Prostate gland (tissue), 2 donors: ENCODE results near the gene NR3C1. TPM values are rescaled to one million over a fixed set of nuclear protein-coding genes. Genes with fewer than 3 reads are reported as not detected.

Experiments used
- DNase-seq: peaks from one replicate; pipeline ENCODE4 v3.0.0-alpha.2; 2019; ENCODE audit warnings: low spot score
- H3K27ac ChIP-seq, 2 donors: fragments of 200-600 bp; sonication (generic); 2 replicates each; pipeline ENCODE4 v1.5.1; 2017 to 2019
- H3K27me3 ChIP-seq: fragments of 200-600 bp; sonication (generic); replicated peaks from 2 replicates; pipeline ENCODE4 v1.5.1; 2019; ENCODE audit not compliant: insufficient read depth
- H3K36me3 ChIP-seq, 2 donors: fragments of 200-600 bp; sonication (generic); 1 replicate in 1 of 2; 2 replicates in 1 of 2; pipeline versions ENCODE4 v1.5.1 to v1.8.1; 2017 to 2019
- H3K4me1 ChIP-seq: fragments of 200-600 bp; sonication (generic); replicated peaks from 2 replicates; pipeline ENCODE4 v1.5.1; 2019
- H3K4me3 ChIP-seq, 2 donors: fragments of 200-600 bp; sonication (generic); 2 replicates each; pipeline ENCODE4 v1.5.1; 2017 to 2019
- H3K9me3 ChIP-seq: fragments of 200-600 bp; sonication (generic); 2 replicates; pipeline ENCODE4 v1.5.1; 2017
- CTCF ChIP-seq, 4 experiments: fragments of 200-600 bp in 2 of 4; fragments of 450-650 bp in 2 of 4; sonication (generic) in 2 of 4; IDR thresholded peaks; 1 replicate in 3 of 4; 2 replicates in 1 of 4; pipeline ENCODE4 v1.5.1; 2016 to 2019; ENCODE audit warnings: antibody characterized with exemption in 4 of 4, mild to moderate bottlenecking in 2 of 4, moderate library complexity in 2 of 4
- POLR2A ChIP-seq: fragments of 450-650 bp; IDR thresholded peaks from one replicate; pipeline ENCODE4 v1.6.1; 2016; ENCODE audit warnings: antibody characterized with exemption, mild to moderate bottlenecking
- POLR2AphosphoS5 ChIP-seq: sonication (generic); formaldehyde crosslinking; IDR thresholded peaks from one replicate; pipeline ENCODE4 v1.6.1; 2017; ENCODE audit warnings: antibody characterized with exemption
- WGBS: methylation state at CpG from one replicate; pipeline ENCODE4 v1.1.5; 2018; 5-methylcytosine and 5-hydroxymethylcytosine counted together
- intact Hi-C: fragments of 100-400 bp; cut with DNase I; formaldehyde crosslinking; loops from one replicate; pipeline ENCODE4 v1.14.2; 2022
- total RNA-seq, 2 donors: library from RNA; depleted of rRNA; stranded (reverse); fragments of >200 nt; gene quantifications; one replicate each; pipeline ENCODE4 v1.1.0, GENCODE V29; 2016

The NR3C1 gene
- total RNA-seq, 2 donors from 2014 or later, result 42.4 to 55.5 TPM

- no peak overlapping the region for H3K27ac ChIP-seq
- no peaks in the 10 kb centered on the region for H3K27me3 ChIP-seq
- H3K36me3 ChIP-seq, result no peaks in the 10 kb centered on the region
- H3K4me3 ChIP-seq, result no peak overlapping the region
- TF ChIP-seq POLR2A (no peak), POLR2AphosphoS5 (no peak), CTCF (IDR thresholded peaks at IDR 0.05) (no peak)
- no peaks in the 10 kb centered on the region for H3K4me1 ChIP-seq
- DNase-seq, result no peak
- WGBS, result 48% methylated on average over 1 of the region's 1 CpG
- no peaks in the 10 kb centered on the region for H3K9me3 ChIP-seq
- intact Hi-C loops, result no loop called here
These were observed 89.4 kb downstream of the NR3C1 start for GRCh38 chr5:143314099-143314498.

- H3K27ac ChIP-seq, result no peak overlapping the region
- TF ChIP-seq POLR2A (no peak), POLR2AphosphoS5 (no peak), CTCF (IDR thresholded peaks at IDR 0.05) (no peak)
- DNase-seq, result no peak
- H3K4me1 ChIP-seq, result no peaks in the 10 kb centered on the region
- H3K36me3 ChIP-seq, result no peaks in the 10 kb centered on the region
- intact Hi-C loops, result no loop called here
- H3K4me3 ChIP-seq, result no peak overlapping the region
- H3K9me3 ChIP-seq, result no peaks in the 10 kb centered on the region
- WGBS, result 63% methylated on average over 1 of the region's 1 CpG
- H3K27me3 ChIP-seq, result no peaks in the 10 kb centered on the region
These were observed 90.1 kb downstream of the NR3C1 start for GRCh38 chr5:143313298-143313852.

- intact Hi-C loops, result no loop called here
- Histone ChIP-seq H3K27me3 (no peaks in the 10 kb centered on the region), H3K4me1 (no peaks in the 10 kb centered on the region), H3K4me3 (no peak overlapping the region), H3K36me3 (no peaks in the 10 kb centered on the region), H3K27ac (no peak overlapping the region), H3K9me3 (no peaks in the 10 kb centered on the region)
- DNase-seq, result no peak
- TF ChIP-seq POLR2AphosphoS5 (no peak), CTCF (IDR thresholded peaks at IDR 0.05) (no peak), POLR2A (no peak)
- 94% methylated on average over 2 of the region's 2 CpGs for WGBS
These were observed 90.7 kb downstream of the NR3C1 start for GRCh38 chr5:143312822-143313221.

- H3K27me3 ChIP-seq, result no peaks in the 10 kb centered on the region
- no peaks in the 10 kb centered on the region for H3K4me1 ChIP-seq
- H3K4me3 ChIP-seq, result no peak overlapping the region
- H3K36me3 ChIP-seq, result no peaks in the 10 kb centered on the region
- intact Hi-C loops, result no loop called here
- 100% methylated on average over 1 of the region's 1 CpG for WGBS
- no peaks in the 10 kb centered on the region for H3K9me3 ChIP-seq
- H3K27ac ChIP-seq, result no peak overlapping the region
- DNase-seq, result no peak
- no peak for TF ChIP-seq CTCF (IDR thresholded peaks at IDR 0.05)
- no peak for TF ChIP-seq POLR2A
- TF ChIP-seq POLR2AphosphoS5, result no peak
These were observed 91.5 kb downstream of the NR3C1 start for GRCh38 chr5:143311955-143312354.

- no peak overlapping the region for H3K4me3 ChIP-seq
- TF ChIP-seq POLR2AphosphoS5 (no peak), CTCF (IDR thresholded peaks at IDR 0.05) (no peak), POLR2A (no peak)
- no peaks in the 10 kb centered on the region for H3K27me3 ChIP-seq
- no peaks in the 10 kb centered on the region for H3K4me1 ChIP-seq
- no peak overlapping the region for H3K27ac ChIP-seq
- DNase-seq, result no peak
- 87% methylated on average over 5 of the region's 5 CpGs for WGBS
- intact Hi-C loops, result no loop called here
- no peaks in the 10 kb centered on the region for H3K9me3 ChIP-seq
- H3K36me3 ChIP-seq, result no peaks in the 10 kb centered on the region
These were observed 92.1 kb downstream of the NR3C1 start for GRCh38 chr5:143311428-143311827.
